Measurements from ENCODE around the gene DIO3. TPM values are rescaled to one million over a fixed set of nuclear protein-coding genes. Genes with fewer than 3 reads are reported as not detected.

Gene DIO3
- total and polyA plus RNA-seq, 2 of the 4 experiments (the other 2 are of a cell fraction) = not detected

DNA sequence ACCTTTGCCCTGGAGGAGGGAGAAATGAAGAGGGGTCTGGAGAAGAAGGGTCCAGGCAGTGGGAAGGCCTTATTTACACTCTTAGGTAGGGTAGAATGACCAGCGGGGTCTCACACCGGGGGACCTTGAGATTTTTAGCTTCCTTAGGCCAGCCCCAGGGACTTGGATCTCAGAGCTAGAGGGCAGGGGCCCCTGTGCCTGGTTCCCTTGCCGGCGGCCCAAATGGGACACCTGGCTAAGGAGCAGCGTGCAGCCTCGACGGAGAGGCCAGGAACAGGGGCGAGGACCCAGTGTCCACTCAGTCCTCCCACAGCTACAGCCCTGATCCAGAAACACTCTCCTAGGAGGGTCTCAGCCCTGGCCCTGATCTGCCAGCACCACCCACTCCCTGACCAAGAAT is 41.8 kb downstream of the DIO3 start:
- no peaks in the 10 kb centered on the region for H3K9me1 ChIP-seq (ENCODE audit: insufficient read depth, low read length)
- no peak overlapping the region for H3K27ac ChIP-seq (ENCODE audit: insufficient read depth, low read length)
- H3K9me3 ChIP-seq (ENCODE audit: control insufficient read depth, insufficient read depth, low read length) = no peaks in the 10 kb centered on the region
- H3K56ac ChIP-seq (ENCODE audit: extremely low read depth, insufficient read depth, low read length) = no peak overlapping the region
- dilution Hi-C loops (cut with HindIII; ENCODE audit: low sequenced_read_pairs, unreplicated experiment) (no loop called here), intact Hi-C loops (cut with micrococcal nuclease) (no loop called here), in situ Hi-C loops (cut with MboI; ENCODE audit: low sequenced_read_pairs) (no loop called here)
- H2BK5ac ChIP-seq (ENCODE audit: low read depth, low read length, poor library complexity, severe bottlenecking) = no peak overlapping the region
- DNase-seq = no peak
- H3K79me1 ChIP-seq (ENCODE audit: low read depth in 1 of 2, low read length in 2 of 2) = no peaks in the 10 kb centered on the region
- WGBS, 2 experiments (ENCODE audit: extremely low coverage in 2 of 2, insufficient read length in 1 of 2) = 77% methylated on average over 4 of the region's 8 CpGs; no CpG with 5 or more reads in 1 of the 2 experiments
- H2BK20ac ChIP-seq (ENCODE audit: low read depth, low read length) = no peak overlapping the region
- no peak for ATAC-seq (ENCODE audit: low read depth)
- ChIA-PET CTCF (no interaction called here), POLR2A (ENCODE audit: unreplicated experiment) (no interaction called here)
- H3K4me1 ChIP-seq (ENCODE audit: control insufficient read depth, insufficient read depth, low read length) = no peaks in the 10 kb centered on the region
- no TSS peak for BruUV-seq (replicated peaks)
- no peak overlapping the region for H3K4ac ChIP-seq (ENCODE audit: low read depth, low read length)
- no peak overlapping the region for H4K5ac ChIP-seq (ENCODE audit: low read depth, low read length)
- no peak overlapping the region for H2AK9ac ChIP-seq (replicated peaks; ENCODE audit: low read depth, low read length, poor library complexity)
- H2BK120ac ChIP-seq (ENCODE audit: low read depth, low read length) = no peak overlapping the region
- H3K23ac ChIP-seq (ENCODE audit: low read depth, low read length) = no peak overlapping the region
- no peak overlapping the region for H3K9ac ChIP-seq (ENCODE audit: low read depth, low read length)
- no peak overlapping the region for H3K4me2 ChIP-seq (ENCODE audit: low read depth, low read length)
- no peaks in the 10 kb centered on the region for H3K36me3 ChIP-seq (ENCODE audit: control insufficient read depth, insufficient read depth, low read length)
- TF ChIP-seq MAZ (IDR thresholded peaks at IDR 0.05; ENCODE audit: borderline replicate concordance, low read depth, low read length) (no peak), POLR2A (IDR thresholded peaks at IDR 0.05; ENCODE audit: low read depth, low read length) (no peak), ELK1 (IDR thresholded peaks at IDR 0.05; ENCODE audit: borderline replicate concordance, low read depth, low read length) (no peak), RCOR1 (IDR thresholded peaks at IDR 0.05; ENCODE audit: insufficient replicate concordance, low read length) (no peak), MXI1 (IDR thresholded peaks at IDR 0.05; ENCODE audit: borderline replicate concordance, low read depth, low read length) (no peak), CEBPB (IDR thresholded peaks at IDR 0.05; ENCODE audit: low read depth, low read length) (no peak), SMC3 (IDR thresholded peaks at IDR 0.05; ENCODE audit: low read depth, low read length) (no peak), NFE2L2 (IDR thresholded peaks at IDR 0.05; ENCODE audit: low read depth, low read length) (no peak), RAD21 (IDR thresholded peaks at IDR 0.05; ENCODE audit: low read length) (no peak), CHD1 (IDR thresholded peaks at IDR 0.05; ENCODE audit: low read depth, low read length) (no peak)
- H3K18ac ChIP-seq (ENCODE audit: low read depth, low read length) = no peak overlapping the region
- no peak overlapping the region for H2AFZ ChIP-seq (replicated peaks; ENCODE audit: low read length, poor library complexity)
- no peak overlapping the region for H2BK15ac ChIP-seq (ENCODE audit: low read depth, low read length)
- no peak overlapping the region for H3K14ac ChIP-seq (replicated peaks; ENCODE audit: low read depth, low read length)
- H2AK5ac ChIP-seq (ENCODE audit: low read depth, low read length) = no peak overlapping the region
- H3K4me3 ChIP-seq (ENCODE audit: insufficient read depth, low read depth, low read length) = no peak overlapping the region
- H4K91ac ChIP-seq (ENCODE audit: insufficient read depth, low read depth, low read length) = no peak overlapping the region
- H4K20me1 ChIP-seq (ENCODE audit: insufficient read depth, low read length) = no peaks in the 10 kb centered on the region
- peaks cover 14% of the 10 kb centered on the region; the same call in 1 of the 2 replicates for H3K27me3 ChIP-seq (ENCODE audit: control insufficient read depth, insufficient read depth, low read length)
- H4K8ac ChIP-seq (ENCODE audit: low read depth in 2 of 2, low read length in 2 of 2) = no peak overlapping the region

Data from IMR-90 (cell line).